Gastroesophageal sphincter (tissue), 4 donors: Measurements from ENCODE around the gene TECTB. TPM values are rescaled to one million over a fixed set of nuclear protein-coding genes. Genes with fewer than 3 reads are reported as not detected.

ENCODE experiments used
- ATAC-seq: fragments of 150-250 bp; one replicate; pipeline ENCODE4 v1.9.1; 2016; ENCODE audit warnings: mild to moderate bottlenecking, moderate library complexity
- H3K27ac ChIP-seq, 4 donors: fragments of 200-600 bp; sonication (generic) in 3 of 4; 1 replicate in 3 of 4; 2 replicates in 1 of 4; pipeline ENCODE4 v1.5.1; 2016 to 2019
- H3K27me3 ChIP-seq: fragments of 200-600 bp; sonication (generic); one replicate; pipeline ENCODE4 v1.5.1; 2019
- H3K36me3 ChIP-seq, 2 donors: fragments of 200-600 bp; sonication (generic); one replicate each; pipeline ENCODE4 v1.5.1; 2019; ENCODE audit warnings: control low read depth in 1 of 2
- H3K4me1 ChIP-seq, 3 donors: fragments of 200-600 bp; sonication (generic); 1 replicate in 2 of 3; 2 replicates in 1 of 3; pipeline ENCODE4 v1.5.1; 2016 to 2019; ENCODE audit warnings: control low read depth in 2 of 3
- H3K4me3 ChIP-seq, 2 donors: fragments of 200-600 bp; sonication (generic); one replicate each; pipeline ENCODE4 v1.5.1; 2019; ENCODE audit warnings: mild to moderate bottlenecking in 1 of 2, moderate library complexity in 1 of 2
- H3K9me3 ChIP-seq, 3 donors: fragments of 200-600 bp; sonication (generic); one replicate each; pipeline ENCODE4 v1.5.1; 2017 to 2019; ENCODE audit warnings: control low read depth in 2 of 3
- CTCF ChIP-seq, 4 experiments: fragments of 200-600 bp in 2 of 4; fragments of 450-650 bp in 2 of 4; sonication (generic) in 1 of 4; IDR thresholded peaks; one replicate each; pipeline ENCODE4 v1.5.1; 2017 to 2019; ENCODE audit warnings: antibody characterized with exemption in 4 of 4, mild to moderate bottlenecking in 2 of 4, moderate library complexity in 2 of 4
- EP300 ChIP-seq: sonication (generic); formaldehyde crosslinking; IDR thresholded peaks from one replicate; pipeline ENCODE4 v1.6.1; 2017; ENCODE audit warnings: antibody characterized with exemption, mild to moderate bottlenecking
- POLR2A ChIP-seq, 2 donors: fragments of 450-650 bp; IDR thresholded peaks; one replicate each; pipeline ENCODE4 v1.6.1; 2017; ENCODE audit warnings: antibody characterized with exemption in 2 of 2, mild to moderate bottlenecking in 2 of 2, moderate library complexity in 1 of 2
- POLR2AphosphoS5 ChIP-seq: sonication (generic); formaldehyde crosslinking; IDR thresholded peaks from one replicate; pipeline ENCODE4 v1.6.1; 2017; ENCODE audit warnings: antibody characterized with exemption
- WGBS, 2 donors: methylation state at CpG; one replicate each; pipeline ENCODE4 v1.1.5; 2018; ENCODE audit warnings: low coverage in 1 of 2; 5-methylcytosine and 5-hydroxymethylcytosine counted together
- total RNA-seq, 4 donors: library from RNA; depleted of rRNA; stranded (reverse); fragments of >200 nt; gene quantifications; one replicate each; pipeline ENCODE4 v1.1.0, GENCODE V29; 2016

The TECTB gene
- total RNA-seq, 4 donors from 2014 or later, result not detected

GRCh38 chr10:112287844-112288243, 4.6 kb downstream of the TECTB start:
- no peak for TF ChIP-seq POLR2A (IDR thresholded peaks at IDR 0.05)
- no peak for TF ChIP-seq POLR2AphosphoS5
- TF ChIP-seq CTCF (IDR thresholded peaks at IDR 0.05), result no peak
- no peak for TF ChIP-seq EP300
- H3K27ac ChIP-seq, result no peak overlapping the region
- no peak for ATAC-seq
- no peaks in the 10 kb centered on the region for H3K36me3 ChIP-seq
- H3K9me3 ChIP-seq, result no peaks in the 10 kb centered on the region
- WGBS, 2 donors, result 68 to 87% methylated on average over 4 to 5 of the region's 8 CpGs
- H3K4me3 ChIP-seq, result no peak overlapping the region
- H3K27me3 ChIP-seq, result no peaks in the 10 kb centered on the region
- H3K4me1 ChIP-seq, result peaks cover 0 to 10% (median 0%) of the 10 kb centered on the region in 3 donors

GRCh38 chr10:112288486-112288885, 5.3 kb downstream of the TECTB start:
- Histone ChIP-seq H3K9me3 (no peaks in the 10 kb centered on the region), H3K27me3 (no peaks in the 10 kb centered on the region), H3K4me3 (no peak overlapping the region), H3K27ac (no peak overlapping the region), H3K36me3 (no peaks in the 10 kb centered on the region), H3K4me1 (peaks cover 0 to 10% (median 0%) of the 10 kb centered on the region in 3 donors)
- ATAC-seq, result no peak
- TF ChIP-seq CTCF (IDR thresholded peaks at IDR 0.05), result no peak
- TF ChIP-seq POLR2A (IDR thresholded peaks at IDR 0.05), result no peak
- no peak for TF ChIP-seq EP300
- TF ChIP-seq POLR2AphosphoS5, result no peak
- 69 to 88% methylated on average over 3 of the region's 3 CpGs for WGBS, 2 donors

GRCh38 chr10:112289373-112290053, 6.3 kb downstream of the TECTB start:
- H3K36me3 ChIP-seq, result no peaks in the 10 kb centered on the region
- no peaks in the 10 kb centered on the region for H3K9me3 ChIP-seq
- H3K4me1 ChIP-seq, result peaks cover 0 to 10% (median 0%) of the 10 kb centered on the region in 3 donors
- H3K27ac ChIP-seq, result no peak overlapping the region
- TF ChIP-seq POLR2AphosphoS5, result no peak
- H3K27me3 ChIP-seq, result no peaks in the 10 kb centered on the region
- no peak overlapping the region for H3K4me3 ChIP-seq
- WGBS, 2 donors, result 80 to 83% methylated on average over 6 to 7 of the region's 7 CpGs
- no peak for ATAC-seq

GRCh38 chr10:112290054-112290373, 6.8 kb downstream of the TECTB start:
- Histone ChIP-seq H3K27me3 (no peaks in the 10 kb centered on the region), H3K27ac (no peak overlapping the region), H3K4me1 (peaks cover 0 to 14% (median 0%) of the 10 kb centered on the region in 3 donors), H3K9me3 (no peaks in the 10 kb centered on the region), H3K36me3 (no peaks in the 10 kb centered on the region), H3K4me3 (no peak overlapping the region)
- WGBS, 2 donors, result 83 to 84% methylated on average over 2 of the region's 2 CpGs
- no peak for ATAC-seq
- TF ChIP-seq EP300 (no peak), POLR2AphosphoS5 (no peak), POLR2A (IDR thresholded peaks at IDR 0.05) (no peak), CTCF (IDR thresholded peaks at IDR 0.05) (no peak)

GRCh38 chr10:112294169-112294568, 11.0 kb downstream of the TECTB start:
- TF ChIP-seq POLR2AphosphoS5, result no peak
- TF ChIP-seq CTCF (IDR thresholded peaks at IDR 0.05), result no peak
- no peak for TF ChIP-seq POLR2A (IDR thresholded peaks at IDR 0.05)
- no peak for TF ChIP-seq EP300
- Histone ChIP-seq H3K9me3 (no peaks in the 10 kb centered on the region), H3K27ac (no peak overlapping the region), H3K4me3 (no peak overlapping the region), H3K27me3 (no peaks in the 10 kb centered on the region), H3K4me1 (peaks cover 0 to 26% (median 11%) of the 10 kb centered on the region in 3 donors), H3K36me3 (no peaks in the 10 kb centered on the region)
- WGBS, 2 donors, result 83 to 92% methylated on average over 4 to 5 of the region's 5 CpGs
- no peak for ATAC-seq
